HG02981 (cell line): Measurements from ENCODE around the gene UBE2B.
A peak's percentile ranks its signal among the peaks of the same experiment; 100 is the strongest.

Experiments used
- ATAC-seq: cut with Tn5 transposase; IDR thresholded peaks from one replicate; pipeline ENCODE4 v1.9.1; 2021; ENCODE audit warnings: mild to moderate bottlenecking, moderate library complexity; ENCODE audit not compliant: unreplicated experiment

UBE2B gene

DNA sequence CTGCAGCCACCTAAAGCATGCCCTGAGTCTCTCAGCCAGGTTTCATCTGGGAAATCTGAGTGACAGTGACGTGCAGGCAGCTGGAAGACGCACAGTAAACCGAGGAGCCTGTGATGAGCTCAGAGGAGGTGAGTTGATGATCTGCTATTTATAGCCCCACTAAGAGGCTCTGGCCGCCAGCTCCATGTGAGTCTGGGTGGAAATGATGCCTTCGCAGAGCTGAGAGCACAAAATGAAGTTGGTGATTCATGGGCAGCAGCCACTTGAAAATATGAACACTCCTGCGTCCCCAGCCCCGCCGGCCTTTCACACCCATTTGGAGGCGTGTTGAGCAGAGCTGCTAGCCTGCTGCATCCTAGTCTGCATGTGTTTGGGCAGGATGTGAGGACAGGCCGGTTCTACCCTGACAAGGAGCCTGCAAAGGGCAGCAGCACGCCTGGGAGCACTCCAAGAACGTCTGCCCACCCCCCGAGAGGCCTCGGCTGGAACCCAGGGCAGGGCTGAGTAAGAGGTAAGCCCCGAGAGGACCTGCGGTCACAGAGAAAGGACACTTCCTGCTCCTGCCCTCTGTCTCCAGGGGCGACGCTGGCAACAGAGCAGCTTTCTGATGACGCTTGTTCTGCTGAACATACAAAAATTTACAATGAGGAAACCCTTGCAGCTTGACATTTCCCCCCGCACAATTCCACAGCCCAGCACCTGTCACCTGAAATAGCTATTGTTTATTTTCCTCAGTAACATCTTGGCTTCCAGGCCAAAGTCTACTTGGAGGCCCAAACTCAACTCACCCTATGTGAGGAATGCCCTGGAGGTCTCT is 65.4 kb downstream of the UBE2B start:
- ATAC-seq, result peak; percentile 95

GRCh38 chr5:134437340-134437846 is 66.0 kb downstream of the UBE2B start:
- no peak for ATAC-seq

- no peak for ATAC-seq
Measured at GRCh38 chr5:134437847-134438581, 66.6 kb downstream of the UBE2B start.

DNA sequence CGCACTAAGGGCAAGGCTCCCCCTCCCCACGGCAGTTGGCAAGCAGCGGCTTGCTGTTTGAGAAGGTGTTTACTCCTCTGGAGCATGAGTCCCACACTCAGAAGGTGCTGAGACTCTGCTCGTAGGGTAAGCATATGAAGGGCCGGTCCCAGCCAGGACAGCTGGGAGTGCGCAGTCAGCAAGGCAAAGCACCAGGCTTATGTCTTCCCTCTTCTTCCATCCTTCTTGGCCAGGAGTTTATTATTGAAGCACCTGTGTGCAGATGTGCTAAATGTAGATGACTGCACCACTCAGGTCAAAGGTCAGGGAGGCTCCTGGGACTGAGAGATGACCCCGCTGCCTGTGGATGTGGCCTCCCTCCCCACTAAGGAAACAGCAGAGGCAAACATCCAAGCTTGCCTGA is 67.4 kb downstream of the UBE2B start:
- no peak for ATAC-seq

- ATAC-seq, result no peak
Measured at GRCh38 chr5:134439210-134439654, 67.9 kb downstream of the UBE2B start.

DNA sequence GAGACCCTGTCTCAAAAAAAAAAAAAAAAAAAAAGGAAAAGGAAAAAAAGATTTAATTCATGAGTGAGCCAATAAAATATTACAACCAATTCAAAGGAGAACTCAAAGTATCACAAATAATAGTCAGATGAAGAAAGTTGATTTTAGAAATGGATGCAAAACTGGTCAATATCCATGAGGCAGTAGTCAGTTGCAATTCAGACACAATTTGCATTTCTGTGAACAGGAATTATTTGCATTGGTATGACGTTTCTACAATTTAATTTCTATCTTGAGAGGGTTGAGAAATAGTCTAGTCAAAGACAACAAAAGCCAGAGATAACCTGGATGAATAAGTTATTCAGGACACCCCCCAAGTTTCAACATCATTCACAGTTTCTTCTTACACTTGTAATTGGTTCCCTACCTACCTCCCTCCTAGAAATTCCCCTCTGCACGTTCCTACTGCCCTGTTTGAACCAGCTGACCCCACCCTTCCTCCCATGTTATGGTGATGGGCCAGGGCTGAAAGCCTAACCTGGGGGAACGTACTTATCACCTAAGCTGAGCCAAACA is 68.9 kb downstream of the UBE2B start:
- no peak for ATAC-seq
